Lower leg skin (tissue), 3 donors: ENCODE measurements around the gene MCL1.

Experiments used
- CTCF ChIP-seq, 3 donors: fragments of 450-650 bp; IDR thresholded peaks; one replicate each; pipeline ENCODE4 v1.5.1; 2016; ENCODE audit warnings: antibody characterized with exemption in 3 of 3, mild to moderate bottlenecking in 3 of 3, moderate library complexity in 2 of 3
- POLR2A ChIP-seq, 2 donors: fragments of 450-650 bp; IDR thresholded peaks; one replicate each; pipeline ENCODE4 v1.6.1; 2016 to 2017; ENCODE audit warnings: antibody characterized with exemption in 2 of 2, mild to moderate bottlenecking in 1 of 2, moderate library complexity in 1 of 2

- TF ChIP-seq CTCF (IDR thresholded peaks at IDR 0.05), result no peak
- no peak for TF ChIP-seq POLR2A (IDR thresholded peaks at IDR 0.05)
These were observed 16.9 kb upstream of the MCL1 start for GRCh38 chr1:150596095-150596892.
